ENCODE measurements around the gene MT1B. TPM values are rescaled to one million over a fixed set of nuclear protein-coding genes. Genes with fewer than 3 reads are reported as not detected.

MT1B gene
- total and polyA plus RNA-seq, 2 of the 13 experiments (the other 11 are each of a cell fraction or from before 2014, with no cell fraction given): 0.89 TPM; not detected in 1

- TF ChIP-seq, protein P1, sequence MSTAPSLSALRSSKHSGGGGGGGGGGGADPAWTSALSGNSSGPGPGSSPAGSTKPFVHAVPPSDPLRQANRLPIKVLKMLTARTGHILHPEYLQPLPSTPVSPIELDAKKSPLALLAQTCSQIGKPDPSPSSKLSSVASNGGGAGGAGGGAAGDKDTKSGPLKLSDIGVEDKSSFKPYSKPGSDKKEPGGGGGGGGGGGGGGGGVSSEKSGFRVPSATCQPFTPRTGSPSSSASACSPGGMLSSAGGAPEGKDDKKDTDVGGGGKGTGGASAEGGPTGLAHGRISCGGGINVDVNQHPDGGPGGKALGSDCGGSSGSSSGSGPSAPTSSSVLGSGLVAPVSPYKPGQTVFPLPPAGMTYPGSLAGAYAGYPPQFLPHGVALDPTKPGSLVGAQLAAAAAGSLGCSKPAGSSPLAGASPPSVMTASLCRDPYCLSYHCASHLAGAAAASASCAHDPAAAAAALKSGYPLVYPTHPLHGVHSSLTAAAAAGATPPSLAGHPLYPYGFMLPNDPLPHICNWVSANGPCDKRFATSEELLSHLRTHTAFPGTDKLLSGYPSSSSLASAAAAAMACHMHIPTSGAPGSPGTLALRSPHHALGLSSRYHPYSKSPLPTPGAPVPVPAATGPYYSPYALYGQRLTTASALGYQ (CRISPR knock-in tag; IDR thresholded peaks at IDR 0.05): no peak
- TF ChIP-seq GMEB2 (CRISPR knock-in tag; IDR thresholded peaks at IDR 0.05; ENCODE audit: low read depth) (no peak), U2AF1 (optimal IDR thresholded peaks at IDR 0.05; ENCODE audit: low read depth, low read length) (no peak), ATF4 (CRISPR knock-in tag; IDR thresholded peaks at IDR 0.05) (no peak), ZNF260 (CRISPR knock-in tag; IDR thresholded peaks at IDR 0.05; ENCODE audit: borderline replicate concordance, low read depth) (0 out of 2 replicates have a peak, but pooled peaks have one; percentile 42), ZNF383 (CRISPR knock-in tag; IDR thresholded peaks at IDR 0.05; ENCODE audit: borderline replicate concordance) (no peak), ATF7-NPFF (CRISPR knock-in tag; IDR thresholded peaks at IDR 0.05; ENCODE audit: low read depth) (peak; percentile 56), HNRNPLL (IDR thresholded peaks at IDR 0.05; ENCODE audit: low read depth, low read length, poor library complexity, severe bottlenecking) (peak; percentile 88), ZNF17 (CRISPR knock-in tag; IDR thresholded peaks at IDR 0.05) (no peak), PHF21A (CRISPR knock-in tag; IDR thresholded peaks at IDR 0.05) (no peak), PTBP1 (IDR thresholded peaks at IDR 0.05; ENCODE audit: low read depth, low read length, poor library complexity, severe bottlenecking) (no peak), PITX1 (CRISPR knock-in tag; IDR thresholded peaks at IDR 0.05) (peak; percentile 28; the same call in 1 of the 2 replicates), ZNF770 (CRISPR knock-in tag; IDR thresholded peaks at IDR 0.05) (no peak), ZNF530 (CRISPR knock-in tag; IDR thresholded peaks at IDR 0.05; ENCODE audit: low read depth) (no peak), NR2F6 (IDR thresholded peaks at IDR 0.05) (no peak), NR2F6 (CRISPR knock-in tag; IDR thresholded peaks at IDR 0.05) (no peak; the same call in 1 of the 2 replicates)
- TF ChIP-seq, protein P2, sequence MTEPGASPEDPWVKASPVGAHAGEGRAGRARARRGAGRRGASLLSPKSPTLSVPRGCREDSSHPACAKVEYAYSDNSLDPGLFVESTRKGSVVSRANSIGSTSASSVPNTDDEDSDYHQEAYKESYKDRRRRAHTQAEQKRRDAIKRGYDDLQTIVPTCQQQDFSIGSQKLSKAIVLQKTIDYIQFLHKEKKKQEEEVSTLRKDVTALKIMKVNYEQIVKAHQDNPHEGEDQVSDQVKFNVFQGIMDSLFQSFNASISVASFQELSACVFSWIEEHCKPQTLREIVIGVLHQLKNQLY (CRISPR knock-in tag; IDR thresholded peaks at IDR 0.05): no peak
- TF ChIP-seq, protein P3, sequence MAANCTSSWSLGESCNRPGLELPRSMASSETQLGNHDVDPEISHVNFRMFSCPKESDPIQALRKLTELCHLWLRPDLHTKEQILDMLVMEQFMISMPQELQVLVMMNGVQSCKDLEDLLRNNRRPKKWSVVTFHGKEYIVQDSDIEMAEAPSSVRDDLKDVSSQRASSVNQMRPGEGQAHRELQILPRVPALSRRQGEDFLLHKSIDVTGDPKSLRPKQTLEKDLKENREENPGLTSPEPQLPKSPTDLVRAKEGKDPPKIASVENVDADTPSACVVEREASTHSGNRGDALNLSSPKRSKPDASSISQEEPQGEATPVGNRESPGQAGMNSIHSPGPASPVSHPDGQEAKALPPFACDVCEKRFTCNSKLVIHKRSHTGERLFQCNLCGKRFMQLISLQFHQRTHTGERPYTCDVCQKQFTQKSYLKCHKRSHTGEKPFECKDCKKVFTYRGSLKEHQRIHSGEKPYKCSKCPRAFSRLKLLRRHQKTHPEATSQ (CRISPR knock-in tag; IDR thresholded peaks at IDR 0.05; ENCODE audit: borderline replicate concordance): no peak
- TF ChIP-seq, protein P4, sequence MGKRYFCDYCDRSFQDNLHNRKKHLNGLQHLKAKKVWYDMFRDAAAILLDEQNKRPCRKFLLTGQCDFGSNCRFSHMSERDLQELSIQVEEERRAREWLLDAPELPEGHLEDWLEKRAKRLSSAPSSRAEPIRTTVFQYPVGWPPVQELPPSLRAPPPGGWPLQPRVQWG (CRISPR knock-in tag; IDR thresholded peaks at IDR 0.05; ENCODE audit: borderline replicate concordance, low read depth): no peak
Observed at GRCh38 chr16:56643080-56643778, 8.5 kb upstream of the MT1B start (continued).
